Thymus (tissue), 11 donors: Measurements from ENCODE around the gene GJA10. TPM values are rescaled to one million over a fixed set of nuclear protein-coding genes. Genes with fewer than 3 reads are reported as not detected.
A peak's percentile ranks its signal among the peaks of the same experiment; 100 is the strongest.
"Not testable (repeated sequence)": the region's sequence is repeated elsewhere in the genome, so short reads cannot be mapped to it uniquely, and the experiment has no call there.

Experiments used
- DNase-seq, 9 donors: peaks; one replicate each; pipeline ENCODE4 v3.0.0-alpha.2; 2013; ENCODE audit warnings: low spot score in 9 of 9, low read depth in 6 of 9, missing footprints in 1 of 9
- H3K27ac ChIP-seq, 2 donors: one replicate each; pipeline ENCODE4 v1.5.1; 2013; ENCODE audit warnings: control low read depth in 1 of 2, low read depth in 1 of 2, low read length in 1 of 2, mild to moderate bottlenecking in 1 of 2, moderate library complexity in 1 of 2
- H3K27me3 ChIP-seq, 2 donors: one replicate each; pipeline ENCODE4 v1.5.1; 2013; ENCODE audit warnings: low read length in 1 of 2; ENCODE audit not compliant: control insufficient read depth in 2 of 2, insufficient read depth in 1 of 2
- H3K36me3 ChIP-seq, 2 donors: one replicate each; pipeline ENCODE4 v1.5.1; 2013; ENCODE audit warnings: low read length in 1 of 2, mild to moderate bottlenecking in 1 of 2, moderate library complexity in 1 of 2; ENCODE audit not compliant: control insufficient read depth in 2 of 2, insufficient read depth in 2 of 2
- H3K4me1 ChIP-seq, 2 donors: one replicate each; pipeline ENCODE4 v1.5.1; 2013; ENCODE audit warnings: low read length in 2 of 2; ENCODE audit not compliant: control insufficient read depth in 2 of 2, insufficient read depth in 2 of 2
- H3K4me3 ChIP-seq, 2 donors: one replicate each; pipeline ENCODE4 v1.5.1; 2013; ENCODE audit warnings: low read length in 2 of 2, control low read depth in 1 of 2, mild to moderate bottlenecking in 1 of 2
- H3K9me3 ChIP-seq, 2 donors: one replicate each; pipeline ENCODE4 v1.5.1; 2013; ENCODE audit warnings: low read length in 1 of 2, mild to moderate bottlenecking in 1 of 2; ENCODE audit not compliant: control insufficient read depth in 2 of 2, insufficient read depth in 1 of 2
- WGBS: extraction: QIAGEN DNeasy Blood & Tissue Kit; methylation state at CpG from one replicate; pipeline ENCODE4 v1.1.7; 2013; 5-methylcytosine and 5-hydroxymethylcytosine counted together
- polyA plus RNA-seq: library from polyadenylated mRNA; stranded (reverse); fragments of 200-250 nt; gene quantifications from one replicate; pipeline ENCODE4 v1.2.3, GENCODE V29; 2013
- total RNA-seq: library from RNA; stranded (reverse); fragments of 120-200 nt; gene quantifications from one replicate; pipeline ENCODE4 v1.2.4, GENCODE V29; 2013
- donor health status: healthy.

Gene GJA10
- total and polyA plus RNA-seq, 2 donors, result 0.05 TPM; not detected in 1

GRCh38 chr6:89910001-89910901 is 16.0 kb downstream of the GJA10 start:
- not testable (repeated sequence) for H3K27me3 ChIP-seq, H3K36me3 ChIP-seq
- 52% methylated on average over 10 of the region's 10 CpGs for WGBS

GRCh38 chr6:89910902-89911240 is 16.6 kb downstream of the GJA10 start:
- H3K4me1 ChIP-seq, result no peaks in the 10 kb centered on the region
- 35% methylated on average over 1 of the region's 1 CpG for WGBS
- H3K27ac ChIP-seq, result no peak overlapping the region
- no peaks in the 10 kb centered on the region for H3K36me3 ChIP-seq
- H3K27me3 ChIP-seq, result no peaks in the 10 kb centered on the region
- no peak overlapping the region for H3K4me3 ChIP-seq
- no peak for DNase-seq
- H3K9me3 ChIP-seq, result peaks cover 0 to under 1% of the 10 kb centered on the region in 2 donors

More at GRCh38 chr6:89910001-89910901, 16.0 kb downstream of the GJA10 start:
- not testable (repeated sequence) for DNase-seq, H3K4me3 ChIP-seq, H3K27ac ChIP-seq, H3K4me1 ChIP-seq, H3K9me3 ChIP-seq

- Histone ChIP-seq H3K27me3 (no peaks in the 10 kb centered on the region), H3K36me3 (no peaks in the 10 kb centered on the region), H3K4me3 (no peak overlapping the region), H3K27ac (no peak overlapping the region), H3K9me3 (peaks cover 0 to 14% of the 10 kb centered on the region in 2 donors), H3K4me1 (peaks cover 3 to 7% of the 10 kb centered on the region in 2 donors)
- WGBS, result 99% methylated on average over 3 of the region's 3 CpGs
- DNase-seq, result no peak
Measured at GRCh38 chr6:89916136-89916920, 22.1 kb downstream of the GJA10 start.

GRCh38 chr6:89917216-89917615 is 22.9 kb downstream of the GJA10 start:
- Histone ChIP-seq H3K27me3 (no peaks in the 10 kb centered on the region), H3K36me3 (no peaks in the 10 kb centered on the region), H3K4me1 (peaks cover 9 to 15% of the 10 kb centered on the region in 2 donors), H3K9me3 (peaks cover 0 to 14% of the 10 kb centered on the region in 2 donors), H3K4me3 (no peak overlapping the region), H3K27ac (no peak overlapping the region)
- WGBS, result 98% methylated on average over 4 of the region's 4 CpGs
- DNase-seq, result no peak

- Histone ChIP-seq H3K36me3 (no peaks in the 10 kb centered on the region), H3K4me1 (peaks cover 9 to 15% of the 10 kb centered on the region in 2 donors), H3K27me3 (no peaks in the 10 kb centered on the region), H3K9me3 (peaks cover 0 to 14% of the 10 kb centered on the region in 2 donors), H3K27ac (no peak overlapping the region), H3K4me3 (no peak overlapping the region)
- DNase-seq, result no peak
- 77% methylated on average over 3 of the region's 3 CpGs for whole genome bisulfite sequencing
Measured at GRCh38 chr6:89917801-89918366, 23.6 kb downstream of the GJA10 start.

GRCh38 chr6:89921197-89921596 is 26.9 kb downstream of the GJA10 start:
- Histone ChIP-seq H3K27ac (peak overlapping the region in 1 of 2 donors; percentile 60), H3K36me3 (no peaks in the 10 kb centered on the region), H3K9me3 (peaks cover 0 to 13% of the 10 kb centered on the region in 2 donors), H3K27me3 (no peaks in the 10 kb centered on the region), H3K4me1 (peaks cover 9 to 15% of the 10 kb centered on the region in 2 donors), H3K4me3 (no peak overlapping the region)
- DNase-seq, result no peak
- 87% methylated on average over 6 of the region's 6 CpGs for WGBS

GRCh38 chr6:89921691-89922090 is 27.4 kb downstream of the GJA10 start:
- no peak for DNase-seq
- H3K4me3 ChIP-seq, result no peak overlapping the region
- peaks cover 9 to 15% of the 10 kb centered on the region in 2 donors for H3K4me1 ChIP-seq
- 98% methylated on average over 10 of the region's 10 CpGs for WGBS
- no peaks in the 10 kb centered on the region for H3K27me3 ChIP-seq
- H3K36me3 ChIP-seq, result no peaks in the 10 kb centered on the region
- peaks cover 0 to 12% of the 10 kb centered on the region in 2 donors for H3K9me3 ChIP-seq
- H3K27ac ChIP-seq, result no peak overlapping the region

GRCh38 chr6:89924231-89924630 is 30.0 kb downstream of the GJA10 start:
- Histone ChIP-seq H3K27ac (no peak overlapping the region), H3K4me1 (peaks cover 9 to 15% of the 10 kb centered on the region in 2 donors), H3K4me3 (no peak overlapping the region), H3K9me3 (peaks cover 0 to 3% of the 10 kb centered on the region in 2 donors), H3K27me3 (no peaks in the 10 kb centered on the region), H3K36me3 (peaks cover 4 to 11% of the 10 kb centered on the region in 2 donors)
- no peak for DNase-seq
- 72% methylated on average over 5 of the region's 5 CpGs for WGBS

GRCh38 chr6:89925826-89926225 is 31.6 kb downstream of the GJA10 start:
- H3K27me3 ChIP-seq, result no peaks in the 10 kb centered on the region
- H3K4me3 ChIP-seq, result no peak overlapping the region
- no peak for DNase-seq
- 88% methylated on average over 2 of the region's 2 CpGs for WGBS
- H3K9me3 ChIP-seq, result peaks cover 0 to 3% of the 10 kb centered on the region in 2 donors
- H3K4me1 ChIP-seq, result peaks cover 9 to 13% of the 10 kb centered on the region in 2 donors
- peaks cover 10 to 13% of the 10 kb centered on the region in 2 donors for H3K36me3 ChIP-seq
- no peak overlapping the region for H3K27ac ChIP-seq
